PFSK-1 (cell line): ENCODE data around the gene MICU1.

ENCODE experiments used
- FOXP2 ChIP-seq: optimal IDR thresholded peaks from 2 replicates; pipeline ENCODE3; 2011; ENCODE audit warnings: borderline replicate concordance, control low read depth, inconsistent platforms; ENCODE audit not compliant: insufficient read depth; ENCODE audit errors: extremely low read length, extremely low read depth
- POLR2AphosphoS5 ChIP-seq: IDR thresholded peaks from 2 replicates; pipeline ENCODE4 v1.6.1; 2012; ENCODE audit warnings: low read depth, mild to moderate bottlenecking, control low read depth, low read length, moderate library complexity
- SIN3A ChIP-seq: IDR thresholded peaks from 2 replicates; pipeline ENCODE4 v1.6.1; 2012; ENCODE audit warnings: mild to moderate bottlenecking, low read length, moderate library complexity, borderline replicate concordance; ENCODE audit not compliant: insufficient read depth
- TAF1 ChIP-seq: IDR thresholded peaks from 2 replicates; pipeline ENCODE4 v1.6.1; 2012; ENCODE audit warnings: low read length, control low read depth, borderline replicate concordance; ENCODE audit not compliant: insufficient read depth
- TF ChIP-seq, protein P1 (sequence below), 2 experiments: IDR thresholded peaks; 2 replicates each; pipeline versions ENCODE4 v1.6.1 to v1.8.0; 2011 to 2012; ENCODE audit warnings: low read depth in 2 of 2, low read length in 2 of 2, control low read depth in 1 of 2, inconsistent platforms in 1 of 2, mild to moderate bottlenecking in 1 of 2, moderate library complexity in 1 of 2; ENCODE audit not compliant: insufficient read depth in 1 of 2

- TF ChIP-seq POLR2AphosphoS5, result no peak
- TF ChIP-seq, protein P1, sequence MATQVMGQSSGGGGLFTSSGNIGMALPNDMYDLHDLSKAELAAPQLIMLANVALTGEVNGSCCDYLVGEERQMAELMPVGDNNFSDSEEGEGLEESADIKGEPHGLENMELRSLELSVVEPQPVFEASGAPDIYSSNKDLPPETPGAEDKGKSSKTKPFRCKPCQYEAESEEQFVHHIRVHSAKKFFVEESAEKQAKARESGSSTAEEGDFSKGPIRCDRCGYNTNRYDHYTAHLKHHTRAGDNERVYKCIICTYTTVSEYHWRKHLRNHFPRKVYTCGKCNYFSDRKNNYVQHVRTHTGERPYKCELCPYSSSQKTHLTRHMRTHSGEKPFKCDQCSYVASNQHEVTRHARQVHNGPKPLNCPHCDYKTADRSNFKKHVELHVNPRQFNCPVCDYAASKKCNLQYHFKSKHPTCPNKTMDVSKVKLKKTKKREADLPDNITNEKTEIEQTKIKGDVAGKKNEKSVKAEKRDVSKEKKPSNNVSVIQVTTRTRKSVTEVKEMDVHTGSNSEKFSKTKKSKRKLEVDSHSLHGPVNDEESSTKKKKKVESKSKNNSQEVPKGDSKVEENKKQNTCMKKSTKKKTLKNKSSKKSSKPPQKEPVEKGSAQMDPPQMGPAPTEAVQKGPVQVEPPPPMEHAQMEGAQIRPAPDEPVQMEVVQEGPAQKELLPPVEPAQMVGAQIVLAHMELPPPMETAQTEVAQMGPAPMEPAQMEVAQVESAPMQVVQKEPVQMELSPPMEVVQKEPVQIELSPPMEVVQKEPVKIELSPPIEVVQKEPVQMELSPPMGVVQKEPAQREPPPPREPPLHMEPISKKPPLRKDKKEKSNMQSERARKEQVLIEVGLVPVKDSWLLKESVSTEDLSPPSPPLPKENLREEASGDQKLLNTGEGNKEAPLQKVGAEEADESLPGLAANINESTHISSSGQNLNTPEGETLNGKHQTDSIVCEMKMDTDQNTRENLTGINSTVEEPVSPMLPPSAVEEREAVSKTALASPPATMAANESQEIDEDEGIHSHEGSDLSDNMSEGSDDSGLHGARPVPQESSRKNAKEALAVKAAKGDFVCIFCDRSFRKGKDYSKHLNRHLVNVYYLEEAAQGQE (IDR thresholded peaks at IDR 0.05; ENCODE audit: insufficient read depth in 1 of 2, low read depth in 2 of 2, low read length in 2 of 2), result no peak
- no peak for TF ChIP-seq TAF1
- no peak for TF ChIP-seq SIN3A
- TF ChIP-seq FOXP2, result no peak
Observed at GRCh38 chr10:72333112-72334015, 292.5 kb downstream of the MICU1 start.
